B cell (primary cell): ENCODE measurements around the gene CTNNA3.

ENCODE experiments used
- CTCF ChIP-seq: fragments of 200-600 bp; IDR thresholded peaks from one replicate; pipeline ENCODE4 v1.8.0; 2022; ENCODE audit warnings: antibody characterized with exemption, mild to moderate bottlenecking
- EZH2 ChIP-seq: IDR thresholded peaks from 2 replicates; pipeline ENCODE4 v1.6.1; 2012; ENCODE audit warnings: borderline replicate concordance, low read depth, mild to moderate bottlenecking, moderate library complexity, low read length; ENCODE audit not compliant: insufficient read depth, poor library complexity, severe bottlenecking

GRCh38 chr10:66534866-66535265, 1161.1 kb downstream of the CTNNA3 start:
- TF ChIP-seq CTCF, result no peak
- TF ChIP-seq EZH2, result no peak
